K562 (cell line): ENCODE measurements around the gene SLAMF8. TPM values are rescaled to one million over a fixed set of nuclear protein-coding genes. Genes with fewer than 3 reads are reported as not detected.

Experiments used
- ATF3 ChIP-seq, 2 experiments: fragments of 450-650 bp in 1 of 2; sonication (generic) in 1 of 2; formaldehyde crosslinking in 1 of 2; IDR thresholded peaks in 1 of 2; conservative IDR thresholded peaks in 1 of 2; 2 replicates each; pipeline versions ENCODE4 v1.6.1 to v1.8.1; 2016 to 2023; ENCODE audit warnings: mild to moderate bottlenecking in 2 of 2, moderate library complexity in 2 of 2, inconsistent platforms in 1 of 2, missing genetic modification reagents in 1 of 2
- BRF1 ChIP-seq: IDR thresholded peaks from 3 replicates; pipeline ENCODE4 v1.6.1; 2011; ENCODE audit warnings: borderline replicate concordance, mild to moderate bottlenecking; ENCODE audit not compliant: insufficient read length; ENCODE audit errors: extremely low read depth
- MYC ChIP-seq, 2 experiments: fragments of 250-450 bp in 1 of 2; sonication (Bioruptor Pico) in 1 of 2; IDR thresholded peaks; 2 replicates each; pipeline versions ENCODE4 v1.5.1 to v1.6.1; 2012 to 2021; ENCODE audit warnings: low read depth in 2 of 2, borderline replicate concordance in 1 of 2, improper control_type of control experiment in 1 of 2, low read length in 1 of 2, mild to moderate bottlenecking in 1 of 2, moderate library complexity in 1 of 2
- NEUROD1 ChIP-seq: fragments of 150-350 bp; IDR thresholded peaks from 2 replicates; pipeline ENCODE4 v1.6.1; 2014; ENCODE audit warnings: borderline replicate concordance, low read length, low read depth; ENCODE audit not compliant: partially characterized antibody
- NFE2 ChIP-seq: IDR thresholded peaks from 2 replicates; pipeline ENCODE4 v1.6.1; 2014; ENCODE audit warnings: antibody characterized with exemption, low read depth
- TFAP4 ChIP-seq: sonication (generic); formaldehyde crosslinking; IDR thresholded peaks from 2 replicates; pipeline ENCODE4 v1.8.0; 2022; ENCODE audit warnings: missing genetic modification reagents, mild to moderate bottlenecking, moderate library complexity, borderline replicate concordance
- ZNF592 ChIP-seq: fragments of 450-650 bp; IDR thresholded peaks from 2 replicates; pipeline ENCODE4 v1.6.1; 2017; ENCODE audit warnings: antibody characterized with exemption, mild to moderate bottlenecking
- polyA plus RNA-seq, 8 experiments: library from polyadenylated mRNA; depleted of rRNA in 4 of 8; stranded (reverse) in 5 of 8; unstranded in 3 of 8; fragments of >200 nt; fragmentation: Nextera tagmentation in 2 of 8; fragmentation: Illumina TruSeq in 1 of 8; extraction: Ambion mirVana in 2 of 8; extraction: Trizol in 1 of 8; gene quantifications; 2 replicates each; pipeline versions ENCODE4 v1.2.1 to v1.2.3, GENCODE V29; 2011 to 2014; ENCODE audit warnings: inconsistent platforms in 1 of 8, missing spikeins in 1 of 8
- total RNA-seq, 7 experiments: library from RNA; depleted of rRNA in 6 of 7; stranded (reverse); fragments of >200 nt in 6 of 7; fragmentation: Illumina TruSeq in 2 of 7; extraction: Trizol in 2 of 7; gene quantifications; 2 replicates each; pipeline versions ENCODE4 v1.2.1 to v1.2.3, GENCODE V29; 2011 to 2021; ENCODE audit warnings: low replicate concordance in 1 of 7

Gene SLAMF8
- total and polyA plus RNA-seq, 9 of the 15 experiments (the other 6 are each of a cell fraction or from before 2014, with no cell fraction given), result not detected

- no peak for TF ChIP-seq BRF1
- peak; percentile 90 for TF ChIP-seq TFAP4
- TF ChIP-seq ATF3 (IDR thresholded peaks at IDR 0.05), result peak; percentile 48
- TF ChIP-seq ATF3 (CRISPR knock-in tag; conservative IDR thresholded peaks at IDR 0.05), result no peak
- TF ChIP-seq MYC (IDR thresholded peaks at IDR 0.05; ENCODE audit: low read depth, low read length), result 0 out of 2 replicates have a peak, but pooled peaks have one; percentile 14
- no peak for TF ChIP-seq MYC (CRISPR knock-in tag; IDR thresholded peaks at IDR 0.05; ENCODE audit: borderline replicate concordance, low read depth)
- no peak for TF ChIP-seq NEUROD1
- TF ChIP-seq ZNF592, result 0 out of 2 replicates have a peak, but pooled peaks have one; percentile 45
- TF ChIP-seq NFE2, result peak; percentile 69
Observed at GRCh38 chr1:159869173-159869572, 42.5 kb downstream of the SLAMF8 start (continued).
